ENCODE results near the gene S100Z.

Gene S100Z

DNA sequence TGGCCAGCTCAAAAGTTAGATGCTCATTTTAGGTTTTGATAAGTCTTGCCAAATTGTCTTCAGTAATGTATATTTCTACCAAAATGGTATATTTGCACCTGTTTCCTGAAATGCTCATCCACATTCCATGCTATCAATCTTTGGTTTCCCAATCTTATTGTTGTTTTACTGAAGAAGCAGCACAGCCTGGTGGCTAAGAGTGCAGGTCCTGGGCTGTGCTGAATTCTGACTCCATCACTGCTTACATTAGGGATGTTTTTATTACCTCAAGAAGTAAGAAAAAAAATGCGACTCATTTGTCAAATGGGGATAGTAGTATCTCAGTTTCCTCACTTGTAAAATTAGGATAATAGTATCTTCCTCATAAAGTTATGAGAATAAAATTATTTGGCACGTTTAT, 13.6 kb upstream of the S100Z start:
- no peak overlapping the region for H3K4me3 ChIP-seq (ENCODE audit: low read depth in 1 of 2, low read length in 1 of 2)
- no peak overlapping the region for H3K27ac ChIP-seq
- TF ChIP-seq CTCF (IDR thresholded peaks at IDR 0.05): no peak
- no peaks in the 10 kb centered on the region for H3K9me3 ChIP-seq
- peaks cover 18 to 21% of the 10 kb centered on the region in 2 experiments for H3K4me1 ChIP-seq (ENCODE audit: control insufficient read depth in 1 of 2, insufficient read depth in 1 of 2, low read depth in 1 of 2, low read length in 1 of 2)
- peaks cover 12% of the 10 kb centered on the region for H3K36me3 ChIP-seq
- no peaks in the 10 kb centered on the region for H3K27me3 ChIP-seq

DNA sequence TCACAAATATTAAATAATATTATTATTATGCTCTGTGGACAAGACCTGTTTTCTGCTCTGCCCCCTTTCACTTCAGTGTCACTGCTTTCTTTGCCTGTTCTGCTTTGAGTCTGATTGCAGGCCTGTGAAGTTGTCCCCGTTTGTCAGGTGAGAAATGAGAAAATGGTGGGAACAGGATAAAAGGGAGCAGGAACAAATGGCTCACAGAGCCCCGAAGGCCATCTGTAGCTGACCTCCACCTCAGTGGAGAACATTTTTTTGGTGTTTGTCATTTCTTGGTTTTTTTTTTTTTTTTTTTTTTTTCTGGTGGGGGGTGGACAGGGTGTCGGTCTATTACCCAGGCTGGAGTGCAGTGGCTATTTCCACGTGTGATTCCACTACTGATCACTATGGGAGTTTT, 13.2 kb upstream of the S100Z start:
- Histone ChIP-seq H3K4me3 (ENCODE audit: low read depth in 1 of 2, low read length in 1 of 2) (no peak overlapping the region), H3K27me3 (no peaks in the 10 kb centered on the region), H3K4me1 (ENCODE audit: control insufficient read depth in 1 of 2, insufficient read depth in 1 of 2, low read depth in 1 of 2, low read length in 1 of 2) (peaks cover 18 to 21% of the 10 kb centered on the region in 2 experiments), H3K9me3 (no peaks in the 10 kb centered on the region), H3K27ac (no peak overlapping the region), H3K36me3 (peaks cover 12% of the 10 kb centered on the region)
- no peak for TF ChIP-seq CTCF (IDR thresholded peaks at IDR 0.05)

- Histone ChIP-seq H3K27ac (peak overlapping the region; percentile 17), H3K36me3 (peaks cover 4% of the 10 kb centered on the region), H3K27me3 (no peaks in the 10 kb centered on the region)
These were observed 11.1 kb upstream of the S100Z start for GRCh38 chr5:76838481-76839261.

DNA sequence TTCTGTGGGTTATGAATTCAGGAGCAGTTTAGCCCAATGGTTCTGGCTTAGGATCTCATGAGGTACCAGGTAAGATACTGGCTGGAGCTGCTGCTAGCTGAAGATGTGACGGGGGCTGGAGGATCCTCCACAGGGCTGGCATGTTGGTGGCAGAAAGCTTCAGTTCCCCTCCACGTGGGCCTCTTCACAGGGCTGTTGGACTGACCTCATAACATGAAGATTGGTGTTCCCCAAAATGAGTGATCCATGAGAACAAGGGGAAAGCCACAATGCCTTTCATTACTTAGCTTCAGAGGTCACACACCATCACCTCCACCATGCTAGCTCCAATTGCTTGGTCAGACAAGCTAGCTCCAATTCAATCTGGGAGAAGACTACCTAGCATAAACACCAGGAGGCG, 8.5 kb upstream of the S100Z start:
- Histone ChIP-seq H3K4me3 (ENCODE audit: low read depth in 1 of 2, low read length in 1 of 2) (no peak overlapping the region), H3K9me3 (no peaks in the 10 kb centered on the region), H3K27me3 (no peaks in the 10 kb centered on the region), H3K4me1 (ENCODE audit: control insufficient read depth in 1 of 2, insufficient read depth in 1 of 2, low read depth in 1 of 2, low read length in 1 of 2) (peaks cover 29 to 34% of the 10 kb centered on the region in 2 experiments), H3K27ac (no peak overlapping the region), H3K36me3 (no peaks in the 10 kb centered on the region)
- no peak for TF ChIP-seq CTCF (IDR thresholded peaks at IDR 0.05)

More at GRCh38 chr5:76838481-76839261, 11.1 kb upstream of the S100Z start:
- no peak for TF ChIP-seq CTCF (IDR thresholded peaks at IDR 0.05)
- Histone ChIP-seq H3K4me1 (ENCODE audit: control insufficient read depth in 1 of 2, insufficient read depth in 1 of 2, low read depth in 1 of 2, low read length in 1 of 2) (peaks cover 18 to 21% of the 10 kb centered on the region in 2 experiments), H3K9me3 (no peaks in the 10 kb centered on the region), H3K4me3 (ENCODE audit: low read depth in 1 of 2, low read length in 1 of 2) (peak overlapping the region in 1 of 2 experiments; percentile 36)

DNA sequence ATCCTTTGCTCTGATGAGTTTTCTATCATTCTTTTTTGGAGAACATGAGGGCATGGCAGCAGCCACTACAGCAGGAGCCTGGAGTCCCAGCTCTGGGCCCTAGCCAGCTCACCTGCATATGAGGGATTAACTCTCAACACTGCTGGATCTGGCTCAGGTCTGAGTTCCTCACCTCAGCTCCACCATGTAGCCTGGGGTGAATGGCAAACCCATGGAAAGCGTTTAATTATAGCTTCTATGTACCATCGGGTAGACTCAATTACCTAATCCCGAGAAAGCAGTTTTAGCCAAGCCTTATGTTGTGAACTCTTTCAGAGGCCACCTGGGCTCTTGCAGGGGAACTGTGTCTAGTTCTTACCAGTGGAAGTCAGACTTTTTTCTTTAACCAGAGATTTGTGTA, 3.9 kb upstream of the S100Z start:
- Histone ChIP-seq H3K36me3 (no peaks in the 10 kb centered on the region), H3K27ac (no peak overlapping the region), H3K27me3 (no peaks in the 10 kb centered on the region), H3K4me1 (ENCODE audit: control insufficient read depth in 1 of 2, insufficient read depth in 1 of 2, low read depth in 1 of 2, low read length in 1 of 2) (peaks cover 34 to 35% of the 10 kb centered on the region in 2 experiments), H3K4me3 (ENCODE audit: low read depth in 1 of 2, low read length in 1 of 2) (no peak overlapping the region), H3K9me3 (no peaks in the 10 kb centered on the region)
- TF ChIP-seq CTCF (IDR thresholded peaks at IDR 0.05): no peak
